ENCODE measurements around the gene ZIK1. TPM values are rescaled to one million over a fixed set of nuclear protein-coding genes. Genes with fewer than 3 reads are reported as not detected.

ZIK1 gene
- polyA plus RNA-seq, 1 donor (not counting 4 experiments of a cell fraction or from before 2014, with no cell fraction given), result 3.9 TPM

DNA sequence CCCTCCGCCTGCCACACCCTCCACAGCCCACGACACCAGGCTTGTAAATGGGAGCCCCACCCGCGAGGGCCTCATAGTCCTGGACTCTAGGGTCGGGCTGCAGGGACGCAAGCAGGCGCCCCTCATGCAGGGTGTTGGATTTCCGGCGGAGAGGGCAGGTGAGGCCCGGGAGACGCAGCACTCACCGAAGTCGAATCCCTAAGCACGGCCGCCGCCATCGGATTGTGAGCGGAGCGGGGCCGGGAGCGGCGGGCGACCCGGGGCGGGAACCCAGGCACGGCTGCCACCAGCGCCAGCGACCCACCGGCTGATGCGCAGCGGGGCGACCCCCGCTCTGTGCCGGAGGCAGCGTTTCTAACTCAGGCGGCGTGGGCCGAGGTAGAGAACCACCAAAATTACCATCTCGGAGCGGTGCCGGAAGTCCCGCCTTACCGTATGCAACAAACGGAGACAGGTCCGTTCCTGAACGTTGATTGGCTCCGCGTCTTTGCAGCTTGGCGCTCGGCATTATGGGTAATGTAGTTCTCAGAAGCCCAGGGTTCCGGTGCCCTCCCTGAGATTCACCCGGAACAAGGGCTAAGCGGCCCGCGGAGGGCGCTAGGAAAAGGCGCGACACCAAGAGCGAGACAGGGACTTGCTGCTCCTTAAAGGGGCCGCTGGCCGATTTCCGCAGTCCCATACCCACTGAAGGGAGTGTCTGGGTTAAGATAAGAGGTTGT lies 5.3 kb upstream of the ZIK1 start, which contains the start of gene ZNF416:
Gene ZNF416, minus strand, starts transcription at position 425 of the 719 bp plus-strand sequence. Its CDS starts 207 bp downstream, at position 218.
- TF ChIP-seq, protein P1, sequence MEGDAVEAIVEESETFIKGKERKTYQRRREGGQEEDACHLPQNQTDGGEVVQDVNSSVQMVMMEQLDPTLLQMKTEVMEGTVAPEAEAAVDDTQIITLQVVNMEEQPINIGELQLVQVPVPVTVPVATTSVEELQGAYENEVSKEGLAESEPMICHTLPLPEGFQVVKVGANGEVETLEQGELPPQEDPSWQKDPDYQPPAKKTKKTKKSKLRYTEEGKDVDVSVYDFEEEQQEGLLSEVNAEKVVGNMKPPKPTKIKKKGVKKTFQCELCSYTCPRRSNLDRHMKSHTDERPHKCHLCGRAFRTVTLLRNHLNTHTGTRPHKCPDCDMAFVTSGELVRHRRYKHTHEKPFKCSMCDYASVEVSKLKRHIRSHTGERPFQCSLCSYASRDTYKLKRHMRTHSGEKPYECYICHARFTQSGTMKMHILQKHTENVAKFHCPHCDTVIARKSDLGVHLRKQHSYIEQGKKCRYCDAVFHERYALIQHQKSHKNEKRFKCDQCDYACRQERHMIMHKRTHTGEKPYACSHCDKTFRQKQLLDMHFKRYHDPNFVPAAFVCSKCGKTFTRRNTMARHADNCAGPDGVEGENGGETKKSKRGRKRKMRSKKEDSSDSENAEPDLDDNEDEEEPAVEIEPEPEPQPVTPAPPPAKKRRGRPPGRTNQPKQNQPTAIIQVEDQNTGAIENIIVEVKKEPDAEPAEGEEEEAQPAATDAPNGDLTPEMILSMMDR (optimal IDR thresholded peaks at IDR 0.05 in 1 of 3, IDR thresholded peaks at IDR 0.05 in 1 of 3, conservative IDR thresholded peaks at IDR 0.05 in 1 of 3; ENCODE audit: extremely low read depth in 1 of 3, insufficient read depth in 2 of 3, low read length in 3 of 3), result peak in 1 of 3 experiments; percentile 47
- TF ChIP-seq EZH2 (IDR thresholded peaks at IDR 0.05; ENCODE audit: low read length), result no peak
- no peaks in the 10 kb centered on the region for H4K20me1 ChIP-seq (ENCODE audit: control insufficient read depth, extremely low read depth, insufficient read depth, low read length)
- H3K9ac ChIP-seq (ENCODE audit: control insufficient read depth, extremely low read depth, insufficient read depth, low read length), result peak within 1 kb of the TSS; percentile 86
- peak within 1 kb of the TSS; percentile 59 to 96 (median 84) for H3K4me3 ChIP-seq (ENCODE audit: control insufficient read depth in 2 of 3, extremely low read depth in 1 of 3, insufficient read depth in 2 of 3, low read depth in 1 of 3, low read length in 3 of 3)
- DNase-seq (ENCODE audit: low read depth, low spot score) (peak; percentile 88), FAIRE-seq (peak; percentile 97)
- peak within 1 kb of the TSS; percentile 89 for H2AFZ ChIP-seq (ENCODE audit: control insufficient read depth, low read length)
- dilution Hi-C loops (cut with MboI; ENCODE audit: extremely low pct_ligation_motif_present, low sequenced_read_pairs), result no loop called here
- peak within 1 kb of the TSS; percentile 66 for H3K27ac ChIP-seq (ENCODE audit: control insufficient read depth, insufficient read depth, low read length)
- H3K9me3 ChIP-seq (ENCODE audit: control insufficient read depth, low read depth, low read length), result peaks cover 40% of the 10 kb centered on the region
- peaks cover 15 to 25% of the 10 kb centered on the region in 2 experiments for H3K36me3 ChIP-seq (ENCODE audit: control insufficient read depth in 2 of 2, extremely low read depth in 1 of 2, insufficient read depth in 2 of 2, low read length in 2 of 2)
- H3K4me2 ChIP-seq (ENCODE audit: control insufficient read depth, extremely low read depth, insufficient read depth, low read depth, low read length), result peak within 1 kb of the TSS; percentile 92
- H3K79me2 ChIP-seq (ENCODE audit: control insufficient read depth, insufficient read depth, low read length), result peaks cover 19% of the 10 kb centered on the region
- peaks cover 12% of the 10 kb centered on the region for H3K4me1 ChIP-seq (ENCODE audit: control insufficient read depth, extremely low read depth, insufficient read depth, low read length)
- H3K27me3 ChIP-seq (ENCODE audit: control insufficient read depth, extremely low read depth, insufficient read depth, low read length), result no peaks in the 10 kb centered on the region
- H3K9me1 ChIP-seq (ENCODE audit: control insufficient read depth, extremely low read depth, insufficient read depth, low read length), result no peaks in the 10 kb centered on the region

DNA sequence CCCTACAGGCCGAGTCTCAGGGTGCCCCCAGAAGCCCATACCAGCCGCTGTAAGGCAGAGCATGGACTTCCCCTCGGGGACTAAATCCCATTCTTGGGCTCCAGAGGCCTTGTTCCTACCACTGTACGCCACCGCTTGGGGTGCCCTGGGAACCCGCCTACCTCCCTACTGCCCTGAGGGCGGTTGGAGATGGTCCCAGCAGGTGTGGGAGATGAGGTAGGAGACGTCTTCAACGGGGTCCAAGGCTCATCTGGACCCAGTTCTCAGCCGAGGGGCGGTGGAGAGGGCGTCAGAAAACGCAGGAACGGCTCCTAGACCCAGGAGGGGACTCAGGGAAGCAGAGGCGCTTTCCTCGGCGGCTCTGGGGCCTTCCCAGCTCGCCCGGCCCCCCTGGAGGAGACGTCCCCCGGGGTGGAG lies 833 bp upstream of the ZIK1 start:
- H3K27ac ChIP-seq (ENCODE audit: control insufficient read depth, insufficient read depth, low read length), result no peak overlapping the region
- no peaks in the 10 kb centered on the region for H3K9me1 ChIP-seq (ENCODE audit: control insufficient read depth, extremely low read depth, insufficient read depth, low read length)
- H3K36me3 ChIP-seq (ENCODE audit: control insufficient read depth in 2 of 2, extremely low read depth in 1 of 2, insufficient read depth in 2 of 2, low read length in 2 of 2), result no peaks in the 10 kb centered on the region
- H3K9me3 ChIP-seq (ENCODE audit: control insufficient read depth, low read depth, low read length), result peaks cover 12% of the 10 kb centered on the region
- H2AFZ ChIP-seq (ENCODE audit: control insufficient read depth, low read length), result peak overlapping the region; percentile 93
- no peaks in the 10 kb centered on the region for H4K20me1 ChIP-seq (ENCODE audit: control insufficient read depth, extremely low read depth, insufficient read depth, low read length)
- no peak overlapping the region for H3K9ac ChIP-seq (ENCODE audit: control insufficient read depth, extremely low read depth, insufficient read depth, low read length)
- peak overlapping the region; percentile 85 for H3K4me2 ChIP-seq (ENCODE audit: control insufficient read depth, extremely low read depth, insufficient read depth, low read depth, low read length)
- H3K27me3 ChIP-seq (ENCODE audit: control insufficient read depth, extremely low read depth, insufficient read depth, low read length), result no peaks in the 10 kb centered on the region
- peak overlapping the region in 1 of 3 experiments; percentile 73 for H3K4me3 ChIP-seq (ENCODE audit: control insufficient read depth in 2 of 3, extremely low read depth in 1 of 3, insufficient read depth in 2 of 3, low read depth in 1 of 3, low read length in 3 of 3)
- peaks cover 20% of the 10 kb centered on the region for H3K4me1 ChIP-seq (ENCODE audit: control insufficient read depth, extremely low read depth, insufficient read depth, low read length)
- DNase-seq (ENCODE audit: low read depth, low spot score), result no peak
- dilution Hi-C loops (cut with MboI; ENCODE audit: extremely low pct_ligation_motif_present, low sequenced_read_pairs), result no loop called here
- no peak for FAIRE-seq
- H3K79me2 ChIP-seq (ENCODE audit: control insufficient read depth, insufficient read depth, low read length), result peaks cover 6% of the 10 kb centered on the region
- TF ChIP-seq, protein P1 (optimal IDR thresholded peaks at IDR 0.05 in 1 of 3, IDR thresholded peaks at IDR 0.05 in 1 of 3, conservative IDR thresholded peaks at IDR 0.05 in 1 of 3; ENCODE audit: extremely low read depth in 1 of 3, insufficient read depth in 2 of 3, low read length in 3 of 3), result no peak
- no peak for TF ChIP-seq EZH2 (IDR thresholded peaks at IDR 0.05; ENCODE audit: low read length)

All from keratinocyte (primary cell).